Smooth muscle cell (in vitro differentiated cells): ENCODE measurements around the gene BMP10. TPM values are rescaled to one million over a fixed set of nuclear protein-coding genes. Genes with fewer than 3 reads are reported as not detected.

ENCODE experiments used
- DNase-seq: peaks from one replicate; lab custom pipeline; 2025; ENCODE audit not compliant: unreplicated experiment; lab: John Stamatoyannopoulos, UW
- H2AFZ ChIP-seq: fragments of 200-600 bp; sonication (generic); 2 replicates; pipeline ENCODE4 v1.6.0; 2016; ENCODE audit warnings: antibody characterized with exemption, low read depth, mild to moderate bottlenecking
- H3F3A ChIP-seq: fragments of 200-600 bp; sonication (generic); 2 replicates; pipeline ENCODE4 v1.6.0; 2017; ENCODE audit warnings: antibody characterized with exemption, low read depth
- H3K27ac ChIP-seq: fragments of 200-600 bp; sonication (generic); 2 replicates; pipeline ENCODE4 v1.5.1; 2016; ENCODE audit warnings: low read depth, mild to moderate bottlenecking
- H3K27me3 ChIP-seq: fragments of 200-600 bp; sonication (generic); 2 replicates; pipeline ENCODE4 v1.6.1; 2016; ENCODE audit warnings: low read depth, mild to moderate bottlenecking
- H3K36me3 ChIP-seq: fragments of 200-600 bp; sonication (generic); 2 replicates; pipeline ENCODE4 v1.5.1; 2016; ENCODE audit warnings: low read depth
- H3K4me1 ChIP-seq: fragments of 200-600 bp; sonication (generic); 2 replicates; pipeline ENCODE4 v1.5.1; 2016; ENCODE audit warnings: low read depth
- H3K4me2 ChIP-seq: fragments of 200-600 bp; sonication (generic); 2 replicates; pipeline ENCODE4 v1.6.0; 2016; ENCODE audit warnings: mild to moderate bottlenecking
- H3K4me3 ChIP-seq: fragments of 200-600 bp; sonication (generic); 2 replicates; pipeline ENCODE4 v1.5.1; 2016; ENCODE audit warnings: mild to moderate bottlenecking
- H3K79me2 ChIP-seq: fragments of 200-600 bp; sonication (generic); 2 replicates; pipeline ENCODE4 v1.6.0; 2016; ENCODE audit warnings: low read depth, mild to moderate bottlenecking
- H3K9ac ChIP-seq: fragments of 200-600 bp; sonication (generic); 2 replicates; pipeline ENCODE4 v1.6.0; 2016; ENCODE audit warnings: low read depth
- H3K9me3 ChIP-seq: fragments of 200-600 bp; sonication (generic); replicated peaks from 2 replicates; pipeline ENCODE4 v1.5.1; 2016; ENCODE audit warnings: low read depth
- H4K20me1 ChIP-seq: fragments of 200-600 bp; sonication (generic); 2 replicates; pipeline ENCODE4 v1.6.0; 2016; ENCODE audit warnings: low read depth
- WGBS: methylation state at CpG from one replicate; pipeline ENCODE4 v1.1.7; 2016; ENCODE audit warnings: low lambda C conversion rate; 5-methylcytosine and 5-hydroxymethylcytosine counted together
- polyA plus RNA-seq: library from polyadenylated mRNA; unstranded; fragments of >200 nt; fragmentation: Nextera tagmentation; extraction: Ambion mirVana; gene quantifications from 2 replicates; pipeline ENCODE4 v1.2.1, GENCODE V29; 2016
- total RNA-seq: library from RNA; depleted of rRNA; stranded (reverse); fragments of >200 nt; gene quantifications from 2 replicates; pipeline ENCODE4 v1.2.3, GENCODE V29; 2014
- TF ChIP-seq, protein P1 (sequence below): fragments of 200-600 bp; sonication (generic); IDR thresholded peaks from 2 replicates; pipeline ENCODE4 v1.5.1; 2017; ENCODE audit warnings: borderline replicate concordance, mild to moderate bottlenecking, antibody characterized with exemption; ENCODE audit not compliant: insufficient read depth, poor library complexity, severe bottlenecking

BMP10 gene
- total and polyA plus RNA-seq, 2 experiments from 2014 or later, result not detected

DNA sequence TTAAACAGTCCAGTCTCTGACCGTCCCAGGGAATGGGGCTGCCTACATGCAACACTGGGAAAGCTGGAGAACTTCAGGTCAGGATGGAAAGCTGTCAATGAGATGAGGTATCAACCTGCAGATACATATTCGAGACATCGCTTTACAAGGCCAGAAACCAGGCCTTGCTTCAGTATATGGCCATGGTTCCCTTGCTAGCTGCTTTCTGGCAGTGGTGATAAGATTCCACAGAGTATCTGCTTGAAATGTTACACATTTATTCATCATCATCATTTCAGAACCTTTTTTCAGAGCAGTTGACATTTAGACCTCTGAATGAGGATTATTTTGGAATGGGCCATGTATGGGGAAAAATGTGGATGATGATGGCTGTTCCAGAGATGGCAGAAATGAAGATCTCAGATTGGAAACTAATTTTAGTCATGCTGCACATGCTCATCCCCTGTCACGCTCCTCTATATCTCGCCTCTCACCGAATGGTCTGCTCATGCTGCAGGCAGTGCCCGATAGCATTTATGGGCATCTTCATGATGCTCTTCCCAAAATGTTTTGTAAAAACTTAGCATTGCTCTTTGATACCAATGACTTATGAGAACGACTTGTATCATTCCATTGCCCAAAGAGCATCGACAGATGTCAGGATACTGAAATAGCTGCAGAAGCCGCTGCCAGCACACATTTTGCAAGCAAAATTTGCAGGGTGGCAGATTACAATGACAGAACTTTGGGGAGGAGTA lies 14.0 kb upstream of the BMP10 start:
- Histone ChIP-seq H3K9ac (no peak overlapping the region), H3F3A (peaks cover 4% of the 10 kb centered on the region), H3K27ac (no peak overlapping the region), H3K9me3 (no peaks in the 10 kb centered on the region), H3K27me3 (peaks cover 19% of the 10 kb centered on the region), H3K4me1 (no peaks in the 10 kb centered on the region), H4K20me1 (no peaks in the 10 kb centered on the region), H3K79me2 (no peaks in the 10 kb centered on the region), H3K36me3 (no peaks in the 10 kb centered on the region), H3K4me3 (no peak overlapping the region), H3K4me2 (no peak overlapping the region), H2AFZ (no peak overlapping the region)
- TF ChIP-seq, protein P1, sequence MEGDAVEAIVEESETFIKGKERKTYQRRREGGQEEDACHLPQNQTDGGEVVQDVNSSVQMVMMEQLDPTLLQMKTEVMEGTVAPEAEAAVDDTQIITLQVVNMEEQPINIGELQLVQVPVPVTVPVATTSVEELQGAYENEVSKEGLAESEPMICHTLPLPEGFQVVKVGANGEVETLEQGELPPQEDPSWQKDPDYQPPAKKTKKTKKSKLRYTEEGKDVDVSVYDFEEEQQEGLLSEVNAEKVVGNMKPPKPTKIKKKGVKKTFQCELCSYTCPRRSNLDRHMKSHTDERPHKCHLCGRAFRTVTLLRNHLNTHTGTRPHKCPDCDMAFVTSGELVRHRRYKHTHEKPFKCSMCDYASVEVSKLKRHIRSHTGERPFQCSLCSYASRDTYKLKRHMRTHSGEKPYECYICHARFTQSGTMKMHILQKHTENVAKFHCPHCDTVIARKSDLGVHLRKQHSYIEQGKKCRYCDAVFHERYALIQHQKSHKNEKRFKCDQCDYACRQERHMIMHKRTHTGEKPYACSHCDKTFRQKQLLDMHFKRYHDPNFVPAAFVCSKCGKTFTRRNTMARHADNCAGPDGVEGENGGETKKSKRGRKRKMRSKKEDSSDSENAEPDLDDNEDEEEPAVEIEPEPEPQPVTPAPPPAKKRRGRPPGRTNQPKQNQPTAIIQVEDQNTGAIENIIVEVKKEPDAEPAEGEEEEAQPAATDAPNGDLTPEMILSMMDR, result no peak
- 93% methylated on average over 10 of the region's 10 CpGs for WGBS
- DNase-seq, result no peak

DNA sequence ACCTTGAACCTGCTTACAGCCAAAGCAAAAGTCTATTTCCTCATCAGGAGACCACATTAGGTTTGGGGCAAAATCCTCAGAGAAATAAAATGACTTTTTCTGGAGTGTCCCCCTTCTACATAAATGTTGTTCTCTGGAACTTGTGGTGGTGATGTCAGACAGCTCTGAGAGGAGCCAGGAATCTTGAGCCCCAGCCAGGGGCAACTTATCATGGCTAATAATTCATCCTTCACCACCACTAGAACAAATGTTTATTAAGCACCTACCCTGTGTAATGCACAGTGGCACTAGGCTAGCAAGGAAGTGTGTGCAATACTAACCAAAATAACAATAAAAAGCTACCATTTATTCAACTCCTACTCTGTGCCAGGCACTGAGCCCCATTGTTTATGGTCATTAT lies 9.0 kb upstream of the BMP10 start:
- Histone ChIP-seq H3K27me3 (peaks cover 16% of the 10 kb centered on the region), H4K20me1 (no peaks in the 10 kb centered on the region), H3K4me2 (no peak overlapping the region), H3K4me1 (peaks cover 6% of the 10 kb centered on the region), H3K9ac (no peak overlapping the region), H3K36me3 (no peaks in the 10 kb centered on the region), H2AFZ (no peak overlapping the region), H3K79me2 (no peaks in the 10 kb centered on the region), H3K9me3 (no peaks in the 10 kb centered on the region), H3F3A (no peaks in the 10 kb centered on the region), H3K27ac (no peak overlapping the region), H3K4me3 (no peak overlapping the region)
- DNase-seq, result no peak
- TF ChIP-seq, protein P1, result no peak

- Histone ChIP-seq H2AFZ (no peak overlapping the region), H3K79me2 (no peaks in the 10 kb centered on the region), H3K9me3 (no peaks in the 10 kb centered on the region), H3K27ac (no peak overlapping the region), H3K4me1 (peaks cover 6% of the 10 kb centered on the region), H3K4me3 (no peak overlapping the region), H3K27me3 (peaks cover 22% of the 10 kb centered on the region), H4K20me1 (no peaks in the 10 kb centered on the region), H3K4me2 (no peak overlapping the region), H3K36me3 (no peaks in the 10 kb centered on the region), H3K9ac (no peak overlapping the region), H3F3A (no peaks in the 10 kb centered on the region)
- TF ChIP-seq, protein P1, result no peak
- 47% methylated on average over 3 of the region's 3 CpGs for WGBS
- no peak for DNase-seq
These were observed 8.1 kb upstream of the BMP10 start for GRCh38 chr2:68879296-68879695.

GRCh38 chr2:68878753-68879152 lies 7.6 kb upstream of the BMP10 start:
- H3K4me2 ChIP-seq, result no peak overlapping the region
- H2AFZ ChIP-seq, result no peak overlapping the region
- no peaks in the 10 kb centered on the region for H3F3A ChIP-seq
- no peak overlapping the region for H3K4me3 ChIP-seq
- H3K4me1 ChIP-seq, result peaks cover 6% of the 10 kb centered on the region
- no peak overlapping the region for H3K9ac ChIP-seq
- 66% methylated on average over 2 of the region's 2 CpGs for WGBS
- TF ChIP-seq, protein P1, result no peak
- no peaks in the 10 kb centered on the region for H3K9me3 ChIP-seq
- no peaks in the 10 kb centered on the region for H3K79me2 ChIP-seq
- no peak for DNase-seq
- no peaks in the 10 kb centered on the region for H3K36me3 ChIP-seq
- H3K27me3 ChIP-seq, result peaks cover 25% of the 10 kb centered on the region
- no peak overlapping the region for H3K27ac ChIP-seq
- H4K20me1 ChIP-seq, result no peaks in the 10 kb centered on the region
